ENCODE data around the gene SCTR.

The SCTR gene

GRCh38 chr2:119545754-119546446 is 21.6 kb upstream of the SCTR start:
- Histone ChIP-seq H3K27me3 (no peaks in the 10 kb centered on the region), H3K4me1 (peaks cover 0 to 12% (median 7%) of the 10 kb centered on the region in 4 donors), H3K4me3 (no peak overlapping the region), H3K9me3 (no peaks in the 10 kb centered on the region), H3K36me3 (no peaks in the 10 kb centered on the region), H3K27ac (no peak overlapping the region)
- intact Hi-C loops (cut with DNase I; ENCODE audit: low total_unique reads): no loop called here
- no peak for DNase-seq
- TF ChIP-seq, protein P1, sequence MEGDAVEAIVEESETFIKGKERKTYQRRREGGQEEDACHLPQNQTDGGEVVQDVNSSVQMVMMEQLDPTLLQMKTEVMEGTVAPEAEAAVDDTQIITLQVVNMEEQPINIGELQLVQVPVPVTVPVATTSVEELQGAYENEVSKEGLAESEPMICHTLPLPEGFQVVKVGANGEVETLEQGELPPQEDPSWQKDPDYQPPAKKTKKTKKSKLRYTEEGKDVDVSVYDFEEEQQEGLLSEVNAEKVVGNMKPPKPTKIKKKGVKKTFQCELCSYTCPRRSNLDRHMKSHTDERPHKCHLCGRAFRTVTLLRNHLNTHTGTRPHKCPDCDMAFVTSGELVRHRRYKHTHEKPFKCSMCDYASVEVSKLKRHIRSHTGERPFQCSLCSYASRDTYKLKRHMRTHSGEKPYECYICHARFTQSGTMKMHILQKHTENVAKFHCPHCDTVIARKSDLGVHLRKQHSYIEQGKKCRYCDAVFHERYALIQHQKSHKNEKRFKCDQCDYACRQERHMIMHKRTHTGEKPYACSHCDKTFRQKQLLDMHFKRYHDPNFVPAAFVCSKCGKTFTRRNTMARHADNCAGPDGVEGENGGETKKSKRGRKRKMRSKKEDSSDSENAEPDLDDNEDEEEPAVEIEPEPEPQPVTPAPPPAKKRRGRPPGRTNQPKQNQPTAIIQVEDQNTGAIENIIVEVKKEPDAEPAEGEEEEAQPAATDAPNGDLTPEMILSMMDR (IDR thresholded peaks at IDR 0.05): no peak

- TF ChIP-seq, protein P1 (IDR thresholded peaks at IDR 0.05): no peak
- Histone ChIP-seq H3K36me3 (no peaks in the 10 kb centered on the region), H3K4me1 (peaks cover 0 to 12% (median 7%) of the 10 kb centered on the region in 4 donors), H3K27ac (peak overlapping the region; percentile 54 to 70), H3K27me3 (peaks cover 0 to 2% of the 10 kb centered on the region in 2 donors), H3K4me3 (peak overlapping the region; percentile 49 to 70), H3K9me3 (no peaks in the 10 kb centered on the region)
- intact Hi-C loops (cut with DNase I; ENCODE audit: low total_unique reads): no loop called here
- no peak for DNase-seq
Observed at GRCh38 chr2:119544939-119545475, 20.7 kb upstream of the SCTR start.

- DNase-seq: peak; percentile 30 to 77
- Histone ChIP-seq H3K4me3 (peak within 1 kb of the TSS; percentile 49 to 70), H3K4me1 (peaks cover 0 to 12% (median 7%) of the 10 kb centered on the region in 4 donors), H3K27me3 (peaks cover 0 to 2% of the 10 kb centered on the region in 2 donors), H3K36me3 (no peaks in the 10 kb centered on the region), H3K9me3 (no peaks in the 10 kb centered on the region), H3K27ac (peak within 1 kb of the TSS; percentile 54 to 70)
- TF ChIP-seq, protein P1 (IDR thresholded peaks at IDR 0.05): no peak
- intact Hi-C loops (cut with DNase I; ENCODE audit: low total_unique reads): no loop called here
Observed at GRCh38 chr2:119544075-119544938, 20.0 kb upstream of the SCTR start, which contains the start of gene CFAP221. Gene CFAP221 (plus strand): TSS chr2:119544449. CDS start chr2:119546132, 1,683 bp downstream.

DNA sequence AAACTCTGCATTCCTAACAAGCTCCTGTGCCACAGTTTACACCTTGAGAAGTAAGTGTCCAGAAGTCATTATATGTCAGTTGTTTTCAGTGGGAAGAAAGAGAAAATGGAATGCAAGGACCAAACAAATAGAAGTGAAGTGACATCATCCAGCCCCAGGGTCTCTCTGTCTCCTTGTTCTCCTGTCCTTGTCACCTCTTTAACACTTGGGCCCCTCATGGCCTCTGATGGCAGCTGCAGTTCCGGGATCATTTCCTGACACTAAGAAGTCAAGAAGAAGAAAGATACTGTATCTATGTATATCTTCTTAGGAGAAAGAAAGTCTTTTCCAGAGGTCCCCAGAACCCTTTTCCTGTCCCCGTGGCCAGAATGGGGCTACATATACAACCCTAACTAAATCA is 17.2 kb upstream of the SCTR start:
- Histone ChIP-seq H3K9me3 (no peaks in the 10 kb centered on the region), H3K36me3 (no peaks in the 10 kb centered on the region), H3K4me1 (peaks cover 0 to 12% (median 7%) of the 10 kb centered on the region in 4 donors), H3K4me3 (no peak overlapping the region), H3K27me3 (peaks cover 0 to 2% of the 10 kb centered on the region in 2 donors), H3K27ac (no peak overlapping the region)
- DNase-seq: no peak
- intact Hi-C loops (cut with DNase I; ENCODE audit: low total_unique reads): no loop called here
- TF ChIP-seq, protein P1 (IDR thresholded peaks at IDR 0.05): no peak

DNA sequence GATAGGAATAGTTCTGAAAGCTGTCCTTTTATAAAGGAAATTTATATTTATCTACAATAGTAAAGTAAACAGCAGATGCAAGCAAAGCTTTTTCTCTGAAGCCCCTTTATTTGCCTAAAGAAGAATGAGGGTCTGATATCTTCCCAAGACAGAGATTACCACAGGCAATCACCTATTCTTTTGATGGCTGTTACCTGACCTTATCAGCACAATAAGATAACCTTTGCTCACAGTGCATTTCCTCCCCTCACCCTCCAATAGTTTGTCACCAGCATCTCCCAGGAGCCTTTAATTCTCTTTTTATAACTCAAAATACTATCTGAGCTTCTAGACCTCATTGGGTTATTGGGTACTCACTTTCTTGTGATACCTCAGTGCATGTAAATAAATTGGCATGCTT is 13.5 kb upstream of the SCTR start:
- no peaks in the 10 kb centered on the region for H3K4me1 ChIP-seq
- peaks cover 0 to 20% (median 16%) of the 10 kb centered on the region in 3 donors for H3K9me3 ChIP-seq
- no peak overlapping the region for H3K4me3 ChIP-seq
- peaks cover 0 to 2% of the 10 kb centered on the region in 2 donors for H3K27me3 ChIP-seq
- no peak overlapping the region for H3K27ac ChIP-seq
- intact Hi-C loops (cut with DNase I; ENCODE audit: low total_unique reads): no loop called here
- TF ChIP-seq, protein P1 (IDR thresholded peaks at IDR 0.05): no peak
- no peaks in the 10 kb centered on the region for H3K36me3 ChIP-seq
- DNase-seq: no peak

Measured in tibial artery (tissue), 4 donors.